Testis (tissue), 3 donors: ENCODE measurements around the gene ZMIZ1. TPM values are rescaled to one million over a fixed set of nuclear protein-coding genes. Genes with fewer than 3 reads are reported as not detected.

Source experiments
- DNase-seq: peaks from one replicate; pipeline ENCODE4 v3.0.0-alpha.2; 2019
- H3K27ac ChIP-seq, 2 donors: fragments of 200-600 bp; sonication (generic); one replicate each; pipeline ENCODE4 v1.5.1; 2019
- H3K27me3 ChIP-seq: fragments of 200-600 bp; sonication (generic); one replicate; pipeline ENCODE4 v1.5.1; 2019
- H3K36me3 ChIP-seq: fragments of 200-600 bp; sonication (generic); one replicate; pipeline ENCODE4 v1.5.1; 2017; ENCODE audit warnings: low read depth; ENCODE audit errors: missing control alignments
- H3K4me1 ChIP-seq: fragments of 200-600 bp; sonication (generic); one replicate; pipeline ENCODE4 v1.5.1; 2019
- H3K4me3 ChIP-seq, 2 donors: fragments of 200-600 bp; sonication (generic); one replicate each; pipeline ENCODE4 v1.5.1; 2017 to 2019
- H3K9me3 ChIP-seq: fragments of 200-600 bp; sonication (generic); one replicate; pipeline ENCODE4 v1.5.1; 2017
- CTCF ChIP-seq, 3 experiments: fragments of 450-650 bp in 2 of 3; fragments of 200-600 bp in 1 of 3; sonication (generic) in 1 of 3; IDR thresholded peaks; one replicate each; pipeline ENCODE4 v1.5.1; 2016 to 2019; ENCODE audit warnings: antibody characterized with exemption in 3 of 3, mild to moderate bottlenecking in 2 of 3, moderate library complexity in 1 of 3
- POLR2A ChIP-seq: fragments of 450-650 bp; IDR thresholded peaks from one replicate; pipeline ENCODE4 v1.6.1; 2017; ENCODE audit warnings: antibody characterized with exemption, mild to moderate bottlenecking, moderate library complexity
- WGBS, 2 donors: methylation state at CpG; one replicate each; pipeline ENCODE4 v1.1.5; 2018; 5-methylcytosine and 5-hydroxymethylcytosine counted together
- intact Hi-C: fragments of 100-400 bp; cut with DNase I; formaldehyde crosslinking; loops from one replicate; pipeline ENCODE4 v1.15.1; 2023; ENCODE audit warnings: low total_unique reads
- polyA plus RNA-seq: library from polyadenylated mRNA; stranded (reverse); fragments of 350-450 nt; fragmentation: Illumina TruSeq; extraction: RNeasy Lipid Tissue Mini Kit (QIAGEN cat#74804); gene quantifications from one replicate; pipeline ENCODE4 v1.2.3, GENCODE V29; 2014; ENCODE audit warnings: low read depth, low replicate concordance; ENCODE audit not compliant: insufficient read depth
- total RNA-seq, 2 donors: library from RNA; depleted of rRNA; stranded (reverse); fragments of >200 nt; gene quantifications; one replicate each; pipeline ENCODE4 v1.2.3, GENCODE V29; 2016

The ZMIZ1 gene
- total and polyA plus RNA-seq, 3 donors from 2014 or later, result 15.2 to 22.0 (median 18.8) TPM

DNA sequence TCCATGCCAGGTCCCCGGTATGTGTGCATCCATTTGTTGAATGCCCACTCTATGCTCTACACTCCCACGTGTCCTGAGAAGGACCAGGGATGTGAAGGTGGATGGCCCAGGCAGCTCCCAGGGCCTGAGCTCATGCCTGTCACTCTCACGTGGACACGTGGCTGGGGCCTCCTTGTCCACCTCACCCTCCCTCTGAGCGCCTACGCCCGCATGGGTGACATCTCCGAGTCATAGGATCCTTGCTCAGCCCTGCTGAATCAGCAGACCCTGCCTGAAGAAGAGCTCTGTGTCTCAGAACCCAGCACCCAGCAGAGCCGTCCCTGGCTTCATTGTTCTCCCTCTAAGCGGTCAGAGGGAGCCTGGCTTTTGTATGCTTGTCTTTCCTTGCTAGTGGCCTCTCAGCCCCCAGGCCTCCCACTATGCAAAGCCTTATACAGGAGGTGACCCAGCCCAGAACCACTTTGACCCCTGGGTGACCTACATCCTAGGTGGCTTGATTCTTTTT lies 170.6 kb downstream of the ZMIZ1 start:
- Histone ChIP-seq H3K4me1 (peaks cover 10% of the 10 kb centered on the region), H3K27me3 (no peaks in the 10 kb centered on the region), H3K36me3 (no peaks in the 10 kb centered on the region), H3K27ac (no peak overlapping the region), H3K9me3 (no peaks in the 10 kb centered on the region), H3K4me3 (no peak overlapping the region)
- 71 to 88% methylated on average over 10 of the region's 10 CpGs for WGBS, 2 donors
- peak; percentile 61 for DNase-seq
- TF ChIP-seq CTCF (IDR thresholded peaks at IDR 0.05) (no peak), POLR2A (no peak)
- intact Hi-C loops, result no loop called here

DNA sequence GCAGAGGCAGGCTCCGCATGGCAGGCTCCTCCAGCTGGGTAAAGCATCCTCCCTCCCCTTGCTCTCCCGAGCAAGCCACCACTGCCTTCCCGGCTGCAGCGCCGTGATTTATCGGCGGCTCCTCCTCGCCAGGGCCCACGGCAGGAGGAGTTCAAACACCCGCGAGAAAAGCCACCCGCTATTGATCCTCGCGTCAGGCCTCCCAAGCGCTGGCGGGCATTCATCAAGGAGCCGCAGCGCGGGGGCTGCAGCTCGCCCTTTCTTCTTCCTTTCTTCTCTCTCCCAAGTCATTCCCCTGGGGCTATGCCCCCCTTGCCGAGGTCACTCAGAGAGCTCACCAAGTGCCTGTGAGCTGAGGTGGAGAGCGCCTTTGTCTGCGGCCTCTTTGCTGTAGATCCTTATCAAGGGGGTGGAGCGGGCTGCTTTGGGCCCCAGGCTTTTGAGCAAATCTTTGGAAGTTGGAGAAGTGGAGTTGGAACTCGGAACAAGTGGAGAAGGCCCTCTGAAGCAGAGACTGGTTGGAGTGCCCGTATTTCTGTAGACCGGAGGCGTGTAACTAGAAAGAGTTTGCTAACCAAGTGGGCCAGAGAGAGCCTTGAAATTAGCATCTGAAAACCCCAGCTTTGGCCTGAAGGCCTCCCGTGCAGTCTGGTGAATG lies 171.3 kb downstream of the ZMIZ1 start:
- H3K27ac ChIP-seq, result no peak overlapping the region

GRCh38 chr10:79241629-79241989 lies 172.8 kb downstream of the ZMIZ1 start:
- Histone ChIP-seq H3K4me3 (no peak overlapping the region), H3K27ac (no peak overlapping the region), H3K27me3 (no peaks in the 10 kb centered on the region), H3K9me3 (no peaks in the 10 kb centered on the region), H3K4me1 (peaks cover 28% of the 10 kb centered on the region), H3K36me3 (no peaks in the 10 kb centered on the region)
- 57 to 61% methylated on average over 5 of the region's 5 CpGs for WGBS, 2 donors
- no peak for DNase-seq
- TF ChIP-seq CTCF (IDR thresholded peaks at IDR 0.05), result no peak
- no peak for TF ChIP-seq POLR2A
- intact Hi-C loops, result no loop called here

More for the DNA sequence above, 171.3 kb downstream of the ZMIZ1 start:
- WGBS, 2 donors, result 73 to 88% methylated on average over 25 to 29 of the region's 29 CpGs
- Histone ChIP-seq H3K27me3 (no peaks in the 10 kb centered on the region), H3K4me1 (peaks cover 12% of the 10 kb centered on the region), H3K9me3 (no peaks in the 10 kb centered on the region), H3K4me3 (no peak overlapping the region), H3K36me3 (no peaks in the 10 kb centered on the region)
- TF ChIP-seq CTCF (IDR thresholded peaks at IDR 0.05) (no peak), POLR2A (no peak)
- no peak for DNase-seq
- intact Hi-C loops, result no loop called here

DNA sequence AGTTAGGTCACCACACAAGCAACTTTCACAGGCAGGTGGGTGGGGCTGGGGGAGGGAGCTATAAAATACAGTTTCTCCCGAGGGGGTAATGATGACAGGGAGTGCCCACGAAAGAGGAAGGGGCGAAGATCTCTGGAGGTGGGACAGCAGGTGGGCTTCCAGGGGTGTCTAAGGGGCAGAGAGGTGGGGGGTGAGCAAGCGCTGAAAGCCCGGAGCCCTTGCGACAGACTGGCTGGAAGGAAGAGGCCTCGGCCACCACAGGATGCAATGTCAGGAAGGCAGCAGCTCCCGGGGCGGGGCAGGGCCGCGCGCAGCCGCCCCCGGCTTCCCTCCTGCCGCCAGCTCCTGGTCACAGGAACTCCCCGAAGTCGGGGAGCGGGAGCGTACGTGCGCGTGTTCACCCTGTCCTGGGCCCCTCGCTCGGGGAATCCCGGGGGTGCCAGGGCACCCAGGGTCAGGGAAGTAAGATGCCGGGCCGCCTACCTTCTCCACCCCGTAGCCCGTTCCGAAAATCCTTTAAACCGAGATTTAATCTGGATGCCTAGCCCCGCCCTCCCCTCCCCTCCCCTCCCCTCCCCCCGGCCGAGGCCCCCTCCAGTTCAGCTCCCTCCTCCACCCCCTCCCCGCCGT lies 173.3 kb downstream of the ZMIZ1 start:
- DNase-seq, result peak; percentile 55
- TF ChIP-seq POLR2A (no peak), CTCF (IDR thresholded peaks at IDR 0.05) (no peak)
- no peaks in the 10 kb centered on the region for H3K36me3 ChIP-seq
- H3K4me1 ChIP-seq, result peaks cover 33% of the 10 kb centered on the region
- H3K27ac ChIP-seq, result peak overlapping the region; percentile 3
- H3K27me3 ChIP-seq, result no peaks in the 10 kb centered on the region
- 5 to 6% methylated on average over 7 to 36 of the region's 36 CpGs for WGBS, 2 donors
- intact Hi-C loops, result no loop called here
- peak overlapping the region; percentile 21 to 54 for H3K4me3 ChIP-seq
- no peaks in the 10 kb centered on the region for H3K9me3 ChIP-seq
